Cardiac muscle cell (in vitro differentiated cells and primary cell): ENCODE results near the gene MRGPRF. TPM values are rescaled to one million over a fixed set of nuclear protein-coding genes. Genes with fewer than 3 reads are reported as not detected.

ENCODE experiments used
- DNase-seq, 2 donors: peaks; one replicate each; pipeline versions ENCODE4 v3.0.0 to v3.0.0-alpha.2; 2010 to 2017; ENCODE audit warnings: low read depth in 1 of 2, low spot score in 1 of 2
- H3K27ac ChIP-seq: fragments of 200-600 bp; sonication (generic); 2 replicates; pipeline ENCODE4 v1.5.1; 2016
- H3K27me3 ChIP-seq: fragments of 200-600 bp; sonication (generic); 2 replicates; pipeline ENCODE4 v1.6.0; 2016; ENCODE audit warnings: control low read depth
- H3K36me3 ChIP-seq: fragments of 200-600 bp; sonication (generic); 2 replicates; pipeline ENCODE4 v1.5.1; 2016; ENCODE audit warnings: control low read depth
- H3K4me1 ChIP-seq: fragments of 200-600 bp; sonication (generic); 2 replicates; pipeline ENCODE4 v1.8.1; 2017; ENCODE audit warnings: low read depth, mild to moderate bottlenecking, mixed run types
- H3K4me3 ChIP-seq: fragments of 200-600 bp; sonication (generic); 2 replicates; pipeline ENCODE4 v1.5.1; 2016; ENCODE audit warnings: mild to moderate bottlenecking
- H3K9me3 ChIP-seq: fragments of 200-600 bp; sonication (generic); 2 replicates; pipeline ENCODE4 v1.5.1; 2017; ENCODE audit warnings: low read depth, mild to moderate bottlenecking, control low read depth
- CTCF ChIP-seq: IDR thresholded peaks from 2 replicates; pipeline ENCODE4 v1.5.1; 2012; ENCODE audit warnings: low read depth, mild to moderate bottlenecking, low read length
- polyA plus RNA-seq: library from polyadenylated mRNA; unstranded; fragments of >200 nt; fragmentation: Nextera tagmentation; extraction: Ambion mirVana; gene quantifications from 2 replicates; pipeline ENCODE4 v1.2.1, GENCODE V29; 2016
- total RNA-seq: library from RNA; depleted of rRNA; stranded (reverse); fragments of >200 nt; gene quantifications from 2 replicates; pipeline ENCODE4 v1.2.3, GENCODE V29; 2016

Gene MRGPRF
- total and polyA plus RNA-seq, 2 experiments from 2014 or later = 9.3 to 13.8 TPM

- Histone ChIP-seq H3K9me3 (no peaks in the 10 kb centered on the region), H3K36me3 (no peaks in the 10 kb centered on the region), H3K4me1 (peaks cover 39% of the 10 kb centered on the region), H3K27ac (peak overlapping the region; percentile 78), H3K27me3 (no peaks in the 10 kb centered on the region), H3K4me3 (no peak overlapping the region)
- TF ChIP-seq CTCF = no peak
- peak in 1 of 2 donors; percentile 47 for DNase-seq
Measured at GRCh38 chr11:69035946-69036340, 22.9 kb upstream of the MRGPRF start.

GRCh38 chr11:69035150-69035945 lies 22.3 kb upstream of the MRGPRF start:
- TF ChIP-seq CTCF = no peak
- no peaks in the 10 kb centered on the region for H3K9me3 ChIP-seq
- peak in 1 of 2 donors; percentile 52 for DNase-seq
- H3K4me3 ChIP-seq = no peak overlapping the region
- H3K27ac ChIP-seq = peak overlapping the region; percentile 78
- H3K4me1 ChIP-seq = peaks cover 35% of the 10 kb centered on the region
- no peaks in the 10 kb centered on the region for H3K36me3 ChIP-seq
- H3K27me3 ChIP-seq = no peaks in the 10 kb centered on the region

GRCh38 chr11:69034123-69034867 lies 21.2 kb upstream of the MRGPRF start:
- H3K27ac ChIP-seq = no peak overlapping the region

GRCh38 chr11:69033431-69033830 lies 20.4 kb upstream of the MRGPRF start:
- Histone ChIP-seq H3K9me3 (no peaks in the 10 kb centered on the region), H3K36me3 (no peaks in the 10 kb centered on the region), H3K4me1 (peaks cover 24% of the 10 kb centered on the region), H3K27ac (no peak overlapping the region), H3K4me3 (no peak overlapping the region), H3K27me3 (no peaks in the 10 kb centered on the region)
- no peak for TF ChIP-seq CTCF
- DNase-seq = no peak

More at GRCh38 chr11:69034123-69034867, 21.2 kb upstream of the MRGPRF start:
- Histone ChIP-seq H3K4me1 (peaks cover 27% of the 10 kb centered on the region), H3K36me3 (no peaks in the 10 kb centered on the region), H3K9me3 (no peaks in the 10 kb centered on the region), H3K4me3 (no peak overlapping the region), H3K27me3 (no peaks in the 10 kb centered on the region)
- DNase-seq = no peak
- TF ChIP-seq CTCF = no peak

- H3K36me3 ChIP-seq = no peaks in the 10 kb centered on the region
- no peak for DNase-seq
- H3K27me3 ChIP-seq = no peaks in the 10 kb centered on the region
- TF ChIP-seq CTCF = no peak
- no peak overlapping the region for H3K4me3 ChIP-seq
- peaks cover 28% of the 10 kb centered on the region for H3K4me1 ChIP-seq
- H3K27ac ChIP-seq = no peak overlapping the region
- H3K9me3 ChIP-seq = no peaks in the 10 kb centered on the region
Measured at GRCh38 chr11:69032833-69033232, 19.8 kb upstream of the MRGPRF start.
